HG03378 (cell line): ENCODE results near the gene SSTR5.

Experiments used
- ATAC-seq: cut with Tn5 transposase; IDR thresholded peaks from one replicate; pipeline ENCODE4 v1.9.1; 2021; ENCODE audit warnings: mild to moderate bottlenecking, moderate library complexity; ENCODE audit not compliant: unreplicated experiment

SSTR5 gene

GRCh38 chr16:1038932-1039331, 33.6 kb upstream of the SSTR5 start:
- no peak for ATAC-seq

- no peak for ATAC-seq
Measured at GRCh38 chr16:1039762-1040161, 32.8 kb upstream of the SSTR5 start.

- ATAC-seq: no peak
Measured at GRCh38 chr16:1040346-1040745, 32.2 kb upstream of the SSTR5 start.

- ATAC-seq: no peak
Measured at GRCh38 chr16:1042049-1042744, 30.4 kb upstream of the SSTR5 start.

- ATAC-seq: no peak
Measured at GRCh38 chr16:1042866-1043265, 29.7 kb upstream of the SSTR5 start.

GRCh38 chr16:1043881-1044451, 28.6 kb upstream of the SSTR5 start:
- no peak for ATAC-seq

- no peak for ATAC-seq
Measured at GRCh38 chr16:1044460-1045309, 27.9 kb upstream of the SSTR5 start.

GRCh38 chr16:1045310-1045992, 27.1 kb upstream of the SSTR5 start:
- no peak for ATAC-seq

GRCh38 chr16:1045993-1046911, 26.3 kb upstream of the SSTR5 start:
- ATAC-seq: no peak

GRCh38 chr16:1047123-1047522, 25.4 kb upstream of the SSTR5 start:
- no peak for ATAC-seq

- ATAC-seq: no peak
Measured at GRCh38 chr16:1047801-1048200, 24.7 kb upstream of the SSTR5 start.

GRCh38 chr16:1048442-1049112, 24.0 kb upstream of the SSTR5 start:
- ATAC-seq: no peak

GRCh38 chr16:1049113-1049975, 23.2 kb upstream of the SSTR5 start:
- no peak for ATAC-seq

GRCh38 chr16:1049976-1050247, 22.6 kb upstream of the SSTR5 start:
- ATAC-seq: no peak

GRCh38 chr16:1050516-1050915, 22.0 kb upstream of the SSTR5 start:
- no peak for ATAC-seq

- ATAC-seq: no peak
Measured at GRCh38 chr16:1050921-1051320, 21.6 kb upstream of the SSTR5 start.

- no peak for ATAC-seq
Measured at GRCh38 chr16:1051446-1051845, 21.1 kb upstream of the SSTR5 start.

- no peak for ATAC-seq
Measured at GRCh38 chr16:1052721-1053120, 19.8 kb upstream of the SSTR5 start.

- ATAC-seq: no peak
Measured at GRCh38 chr16:1053121-1053521, 19.4 kb upstream of the SSTR5 start.
